Fibroblast of skin of right biceps (primary cell): Measurements from ENCODE around the gene PNO1.
"Not testable (repeated sequence)": the region's sequence is repeated elsewhere in the genome, so short reads cannot be mapped to it uniquely, and the experiment has no call there.

ENCODE experiments used
- DNase-seq: peaks from one replicate; pipeline ENCODE4 v3.0.0-alpha.2; 2013

Gene PNO1

GRCh38 chr2:68157402-68158133, at the start of gene PNO1:
Gene PNO1, plus strand, starts transcription at chr2:68157888. Its CDS starts 47 bp downstream, at chr2:68157935.
- DNase-seq, result peak; percentile 95

- no peak for DNase-seq
Measured at GRCh38 chr2:68108120-68108519, 49.6 kb upstream of the PNO1 start.

GRCh38 chr2:68110102-68110501, 47.6 kb upstream of the PNO1 start:
- no peak for DNase-seq

GRCh38 chr2:68115965-68116364, 41.7 kb upstream of the PNO1 start:
- no peak for DNase-seq

- DNase-seq, result not testable (repeated sequence)
Measured at GRCh38 chr2:68117922-68118321, 39.8 kb upstream of the PNO1 start.

DNA sequence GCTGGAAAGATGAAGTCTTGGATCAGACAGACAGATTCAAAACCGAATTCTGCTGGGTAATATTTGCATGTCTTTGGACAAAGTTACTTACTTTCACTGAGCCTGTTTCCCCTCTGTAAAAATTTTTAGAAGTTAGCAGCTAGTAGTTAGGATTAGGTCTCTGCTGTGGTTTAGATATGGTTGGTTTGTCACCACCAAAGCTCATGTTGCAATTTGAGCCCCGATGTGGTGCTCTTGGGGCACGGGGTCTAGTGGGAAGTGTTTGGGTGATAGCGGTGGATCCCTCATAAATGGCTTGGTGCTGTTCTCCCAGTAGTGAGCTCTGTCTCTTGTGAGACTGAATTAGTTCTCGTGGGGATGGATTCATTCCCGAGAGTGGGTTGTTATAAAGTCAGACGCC, 38.9 kb upstream of the PNO1 start:
- DNase-seq, result no peak

- no peak for DNase-seq
Measured at GRCh38 chr2:68119504-68119903, 38.2 kb upstream of the PNO1 start.

DNA sequence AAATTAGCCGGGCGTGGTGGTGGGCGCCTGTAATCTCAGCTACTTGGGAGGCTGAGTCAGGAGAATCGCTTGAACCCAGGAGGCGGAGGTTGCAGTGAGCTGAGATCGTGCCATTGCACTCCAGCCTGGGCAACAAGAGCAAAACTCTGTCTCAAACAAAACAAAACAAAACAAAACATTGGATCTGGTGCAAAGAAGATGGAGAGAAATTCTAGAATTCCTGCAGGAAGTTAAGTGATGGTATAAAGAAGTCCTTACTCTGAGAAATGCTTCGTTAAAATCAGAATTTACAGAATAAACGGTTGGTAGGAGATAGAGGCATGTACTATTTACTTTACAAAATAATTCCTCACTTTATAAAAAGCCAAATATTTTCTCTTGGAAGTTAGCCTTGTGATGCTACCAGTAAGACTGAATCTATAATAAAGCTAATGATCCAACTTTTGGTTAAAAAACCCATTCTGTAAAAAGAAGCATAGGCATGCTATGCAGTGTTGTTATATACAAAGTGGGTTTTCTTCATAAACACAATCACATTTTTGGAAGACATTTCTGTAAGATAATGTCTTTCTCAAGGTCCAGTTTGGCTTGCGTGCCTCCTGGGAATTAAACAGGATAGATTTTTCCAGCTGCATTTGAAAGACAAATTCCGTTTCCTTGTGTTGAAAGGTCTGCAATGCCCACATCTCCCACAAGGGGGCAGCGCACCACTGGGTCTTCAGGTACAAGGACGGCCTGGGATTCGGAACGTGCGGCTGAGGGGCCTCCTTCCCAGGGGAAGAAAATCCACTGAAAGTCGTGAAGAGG, 35.6 kb upstream of the PNO1 start:
- peak; percentile 78 for DNase-seq

DNA sequence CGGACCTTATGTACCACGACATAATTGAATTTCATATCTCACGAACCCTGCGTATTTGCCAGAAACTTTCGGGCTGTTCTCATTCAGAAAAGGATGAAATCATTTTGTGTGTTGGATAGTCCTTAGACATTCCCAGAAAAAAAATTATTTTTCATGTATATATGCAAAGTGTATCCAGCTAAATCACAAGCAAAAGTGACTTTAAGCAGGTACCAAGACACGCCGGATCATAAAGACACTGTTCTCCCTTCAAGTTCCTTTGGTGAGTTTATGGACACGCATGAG, 35.1 kb upstream of the PNO1 start:
- DNase-seq, result no peak

DNA sequence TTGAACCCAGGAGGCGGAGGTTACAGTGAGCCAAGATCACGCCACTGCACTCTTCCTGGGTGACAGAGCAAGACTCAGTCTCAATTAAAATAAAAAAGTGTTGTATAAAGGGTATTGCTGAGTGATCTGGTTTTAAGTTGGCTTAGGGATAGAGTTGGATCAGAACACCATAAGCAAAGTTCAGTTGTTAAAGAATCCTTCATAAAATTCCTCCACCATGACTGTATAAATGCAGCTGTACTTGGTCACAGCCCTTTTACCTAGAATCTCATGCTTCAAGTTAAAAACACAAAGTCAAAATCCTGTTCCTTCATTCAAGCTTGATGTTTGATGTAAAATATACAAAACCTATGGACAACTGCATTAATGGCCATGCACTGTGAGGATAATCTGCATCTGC, 33.4 kb upstream of the PNO1 start:
- DNase-seq, result no peak

GRCh38 chr2:68125821-68126220, 31.9 kb upstream of the PNO1 start:
- DNase-seq, result no peak

DNA sequence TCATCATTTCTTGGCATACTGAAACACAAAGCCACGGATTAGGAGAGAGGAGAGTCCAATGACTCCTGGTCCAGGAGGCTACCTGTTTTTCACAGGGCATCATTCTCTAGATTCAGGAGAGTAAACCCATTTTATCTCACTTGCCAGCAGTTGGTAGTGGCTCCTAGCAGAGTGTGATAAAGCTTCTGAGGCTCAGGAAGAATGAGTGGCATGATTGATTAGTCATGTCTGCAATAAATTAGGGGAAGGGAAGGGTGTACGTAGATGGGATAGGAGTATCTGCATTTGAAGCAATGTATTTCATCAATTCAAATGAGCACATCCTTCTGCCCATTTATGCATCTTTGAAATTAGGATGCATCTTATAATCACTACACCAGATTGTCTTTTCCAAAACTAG, 31.1 kb upstream of the PNO1 start:
- DNase-seq, result no peak

- DNase-seq, result no peak
Measured at GRCh38 chr2:68127358-68128242, 30.1 kb upstream of the PNO1 start.

DNA sequence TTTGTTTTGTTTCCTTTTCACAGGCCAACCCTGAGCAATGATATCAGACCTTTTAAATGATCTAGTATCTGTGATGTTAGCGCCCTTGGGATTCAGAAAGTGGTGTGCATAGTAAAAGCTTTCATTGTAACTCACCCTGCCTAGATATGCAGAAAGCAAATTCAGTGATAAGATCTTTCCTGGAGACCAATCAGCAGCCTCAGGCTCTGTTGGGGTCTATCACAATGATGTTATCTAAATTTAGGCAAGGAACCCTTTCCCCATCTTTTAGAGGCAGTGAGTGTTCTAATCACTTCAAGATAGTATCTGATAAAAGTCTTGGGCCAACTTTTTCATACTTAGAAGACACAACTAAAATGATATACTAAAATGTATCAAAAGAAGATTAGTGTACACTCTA, 23.6 kb upstream of the PNO1 start:
- no peak for DNase-seq

- no peak for DNase-seq
Measured at GRCh38 chr2:68134554-68134953, 23.1 kb upstream of the PNO1 start.

- DNase-seq, result no peak
Measured at GRCh38 chr2:68135448-68136320, 22.0 kb upstream of the PNO1 start.

DNA sequence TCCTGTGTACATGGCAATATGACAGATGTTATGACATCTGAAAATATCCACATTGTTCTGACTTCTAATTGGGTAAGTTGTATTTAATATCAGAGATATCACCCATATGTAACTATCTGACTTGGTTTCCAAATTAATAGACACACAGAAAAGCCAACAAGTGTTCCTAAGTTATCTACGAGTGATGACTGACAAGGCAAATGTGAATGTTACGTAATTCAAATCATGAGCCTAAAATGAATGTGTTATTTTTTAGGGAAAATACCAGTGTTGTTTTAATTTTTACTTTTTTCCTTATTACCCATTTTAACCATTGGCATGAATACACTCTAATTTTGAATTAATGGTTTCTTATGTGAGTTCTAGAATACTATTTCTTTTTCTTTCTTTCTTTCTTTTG, 15.8 kb upstream of the PNO1 start:
- DNase-seq, result no peak

GRCh38 chr2:68151037-68151436, 6.7 kb upstream of the PNO1 start:
- DNase-seq, result peak; percentile 34

DNA sequence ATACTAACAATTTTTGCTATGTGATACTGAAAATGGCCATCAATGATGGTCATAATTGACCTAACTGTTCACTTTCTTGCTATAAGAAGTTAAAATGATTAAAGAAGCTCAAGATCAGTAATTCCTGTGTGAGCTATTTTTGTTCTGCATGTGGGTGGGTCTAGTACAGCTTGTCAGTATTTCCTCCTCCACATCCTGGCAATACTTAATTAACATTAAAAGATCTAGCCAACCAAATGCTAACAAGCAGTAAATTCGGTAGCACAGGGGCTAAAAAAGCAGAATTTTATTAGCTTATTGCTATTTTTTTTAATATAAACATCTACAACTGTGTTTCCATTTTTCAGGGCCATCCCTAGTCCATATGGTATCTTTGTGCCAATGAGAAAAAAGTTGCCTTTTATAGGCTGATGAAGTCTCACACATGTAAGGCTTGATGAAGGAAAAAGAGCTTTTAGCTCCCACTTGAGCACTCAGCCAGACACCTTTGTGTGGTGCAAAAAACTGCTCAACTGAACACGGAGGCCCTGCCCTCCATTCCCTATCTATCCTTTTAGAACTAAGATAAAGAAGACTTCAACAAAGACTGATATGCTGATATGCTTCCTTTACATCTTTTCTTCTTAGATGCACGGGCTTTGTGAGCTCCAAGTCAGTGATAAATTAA, 4.9 kb upstream of the PNO1 start:
- DNase-seq, result no peak

- DNase-seq, result no peak
Measured at GRCh38 chr2:68155618-68156017, 2.1 kb upstream of the PNO1 start.

DNA sequence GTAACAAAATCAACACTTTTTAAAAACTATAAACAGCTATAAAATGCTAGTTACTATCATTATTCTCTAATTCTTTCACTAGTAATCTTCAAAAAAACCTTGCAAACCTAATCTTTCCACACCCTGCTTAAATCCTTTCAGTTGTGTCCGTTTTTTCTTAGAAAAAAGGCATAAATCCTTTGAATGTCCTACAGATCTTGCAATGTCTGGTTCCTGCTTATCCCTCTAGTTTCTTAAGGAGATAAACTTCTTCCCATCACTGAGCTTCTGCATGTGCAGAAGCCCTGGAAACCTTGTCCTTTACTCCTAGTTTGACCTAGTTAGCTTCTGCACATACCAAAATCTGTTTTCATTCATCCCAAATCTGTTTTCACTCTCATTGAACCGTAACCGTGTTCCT, 1.3 kb upstream of the PNO1 start:
- no peak for DNase-seq

- no peak for DNase-seq
Measured at GRCh38 chr2:68157002-68157401, 686 bp upstream of the PNO1 start.
